ENCODE data around the gene PAM. TPM values are rescaled to one million over a fixed set of nuclear protein-coding genes. Genes with fewer than 3 reads are reported as not detected.

PAM gene
- total and polyA plus RNA-seq, 12 donors = 488 to 1,485 (median 1,074) TPM

GRCh38 chr5:102874054-102874453 lies 118.9 kb downstream of the PAM start:
- TF ChIP-seq CTCF (IDR thresholded peaks at IDR 0.05) = no peak
- DNase-seq = no peak
- Histone ChIP-seq H3K4me1 (peaks cover 0 to 41% (median 24%) of the 10 kb centered on the region in 9 donors), H3K36me3 (peaks cover 0 to 25% (median 0%) of the 10 kb centered on the region in 9 donors), H3K27me3 (no peaks in the 10 kb centered on the region), H3K27ac (no peak overlapping the region), H3K9me3 (no peaks in the 10 kb centered on the region), H3K4me3 (no peak overlapping the region)
- WGBS, 2 donors = 63 to 76% methylated on average over 5 of the region's 5 CpGs
- intact Hi-C loops (cut with DNase I) = no loop called here
- ATAC-seq = no peak

- DNase-seq (no peak), ATAC-seq (no peak)
- Histone ChIP-seq H3K27ac (peak overlapping the region in 1 of 10 donors; percentile 19), H3K9me3 (no peaks in the 10 kb centered on the region), H3K36me3 (peaks cover 0 to 23% (median 0%) of the 10 kb centered on the region in 9 donors), H3K4me1 (peaks cover 0 to 33% (median 22%) of the 10 kb centered on the region in 9 donors), H3K27me3 (no peaks in the 10 kb centered on the region), H3K4me3 (no peak overlapping the region)
- intact Hi-C loops (cut with DNase I) = no loop called here
- no peak for TF ChIP-seq CTCF (IDR thresholded peaks at IDR 0.05)
- WGBS, 2 donors = 51 to 60% methylated on average over 4 of the region's 4 CpGs
Observed at GRCh38 chr5:102875721-102876123, 120.6 kb downstream of the PAM start.

- ATAC-seq (peak in 2 of 8 donors; percentile 8 to 22), DNase-seq (no peak)
- no peak for TF ChIP-seq CTCF (IDR thresholded peaks at IDR 0.05)
- peaks cover 0 to 23% (median 0%) of the 10 kb centered on the region in 9 donors for H3K36me3 ChIP-seq
- H3K4me3 ChIP-seq = no peak overlapping the region
- no peak overlapping the region for H3K27ac ChIP-seq
- intact Hi-C loops (cut with DNase I) = no loop called here
- H3K9me3 ChIP-seq = no peaks in the 10 kb centered on the region
- H3K4me1 ChIP-seq = peaks cover 0 to 28% (median 18%) of the 10 kb centered on the region in 9 donors
- 85 to 92% methylated on average over 4 of the region's 4 CpGs for WGBS, 2 donors
- H3K27me3 ChIP-seq = no peaks in the 10 kb centered on the region
Observed at GRCh38 chr5:102876610-102877009, 121.5 kb downstream of the PAM start.

- Histone ChIP-seq H3K9me3 (peaks cover 0 to 11% (median 0%) of the 10 kb centered on the region in 11 donors), H3K4me3 (no peak overlapping the region), H3K36me3 (peaks cover 0 to 12% (median 0%) of the 10 kb centered on the region in 9 donors), H3K27me3 (no peaks in the 10 kb centered on the region), H3K4me1 (peaks cover 0 to 33% (median 19%) of the 10 kb centered on the region in 9 donors), H3K27ac (peak overlapping the region in 1 of 10 donors; percentile 1)
- ATAC-seq = peak in 1 of 8 donors; percentile 33
- no peak for DNase-seq
- 77 to 99% methylated on average over 6 of the region's 6 CpGs for WGBS, 2 donors
- TF ChIP-seq CTCF (IDR thresholded peaks at IDR 0.05) = no peak
- intact Hi-C loops (cut with DNase I) = no loop called here
Observed at GRCh38 chr5:102879741-102880140, 124.6 kb downstream of the PAM start.

Data from heart right ventricle (tissue), 16 donors.